Gastrocnemius medialis (tissue), 4 donors: Measurements from ENCODE around the gene THBS3. TPM values are rescaled to one million over a fixed set of nuclear protein-coding genes. Genes with fewer than 3 reads are reported as not detected.

Experiments
- ATAC-seq, 2 donors: fragments of 150-250 bp; one replicate each; pipeline ENCODE4 v1.9.1; 2016
- DNase-seq, 2 donors: peaks; one replicate each; pipeline ENCODE4 v3.0.0-alpha.2; 2019
- H3K27ac ChIP-seq, 4 donors: fragments of 200-600 bp; sonication (generic); 1 replicate in 1 of 4; 2 replicates in 3 of 4; pipeline ENCODE4 v1.5.1; 2016 to 2018; ENCODE audit warnings: mild to moderate bottlenecking in 2 of 4, moderate library complexity in 1 of 4
- H3K27me3 ChIP-seq, 3 donors: fragments of 200-600 bp; sonication (generic) in 2 of 3; 1 replicate in 1 of 3; 2 replicates in 2 of 3; pipeline versions ENCODE4 v1.5.1 to v1.6.0; 2016 to 2019; ENCODE audit warnings: mild to moderate bottlenecking in 1 of 3, moderate library complexity in 1 of 3
- H3K36me3 ChIP-seq, 2 donors: fragments of 200-600 bp; sonication (generic) in 1 of 2; one replicate each; pipeline ENCODE4 v1.5.1; 2017 to 2018
- H3K4me1 ChIP-seq, 2 donors: fragments of 200-600 bp; sonication (generic) in 1 of 2; one replicate each; pipeline ENCODE4 v1.5.1; 2016 to 2017; ENCODE audit warnings: mild to moderate bottlenecking in 2 of 2
- H3K4me3 ChIP-seq, 4 donors: fragments of 200-600 bp; sonication (generic) in 3 of 4; 1 replicate in 1 of 4; 2 replicates in 3 of 4; pipeline ENCODE4 v1.5.1; 2016 to 2019; ENCODE audit warnings: mild to moderate bottlenecking in 2 of 4
- H3K9me3 ChIP-seq, 3 donors: fragments of 200-600 bp; sonication (generic) in 2 of 3; 1 replicate in 1 of 3; 2 replicates in 2 of 3; pipeline ENCODE4 v1.5.1; 2016 to 2019
- CTCF ChIP-seq, 5 experiments: fragments of 450-650 bp in 3 of 5; fragments of 200-600 bp in 2 of 5; sonication (generic) in 2 of 5; IDR thresholded peaks in 4 of 5; conservative IDR thresholded peaks in 1 of 5; 1 replicate in 4 of 5; 2 replicates in 1 of 5; pipeline ENCODE4 v1.5.1; 2016 to 2019; ENCODE audit warnings: antibody characterized with exemption in 5 of 5, mild to moderate bottlenecking in 3 of 5, moderate library complexity in 3 of 5
- POLR2A ChIP-seq, 2 donors: fragments of 450-650 bp; IDR thresholded peaks; one replicate each; pipeline ENCODE4 v1.6.1; 2017; ENCODE audit warnings: antibody characterized with exemption in 2 of 2, mild to moderate bottlenecking in 2 of 2, moderate library complexity in 2 of 2
- in situ Hi-C, 4 donors: fragments of 200-750 bp; cut with MboI; loops; one replicate each; pipeline versions ENCODE4 v1.15.0 to v1.8.0; 2017; ENCODE audit warnings: low sequenced_read_pairs in 4 of 4
- intact Hi-C: fragments of 100-400 bp; cut with DNase I; formaldehyde crosslinking; loops from one replicate; pipeline ENCODE4 v1.15.1; 2023; ENCODE audit warnings: low total_unique reads
- total RNA-seq, 4 donors: library from RNA; depleted of rRNA; stranded (reverse); fragments of >200 nt; gene quantifications; one replicate each; pipeline versions ENCODE4 v1.1.0 to v1.2.3, GENCODE V29; 2016

Gene THBS3
- total RNA-seq, 4 donors from 2014 or later, result 1.5 to 4.6 (median 3.3) TPM

GRCh38 chr1:155186794-155187455 lies 20.8 kb downstream of the THBS3 start:
- DNase-seq (no peak), ATAC-seq (no peak)
- no peak for TF ChIP-seq CTCF (IDR thresholded peaks at IDR 0.05 in 4 of 5, conservative IDR thresholded peaks at IDR 0.05 in 1 of 5)
- TF ChIP-seq POLR2A (IDR thresholded peaks at IDR 0.05), result no peak
- intact Hi-C loops (no loop called here), in situ Hi-C loops (no loop called here)
- no peaks in the 10 kb centered on the region for H3K27me3 ChIP-seq
- no peak overlapping the region for H3K27ac ChIP-seq
- no peaks in the 10 kb centered on the region for H3K36me3 ChIP-seq
- H3K4me3 ChIP-seq, result no peak overlapping the region
- H3K4me1 ChIP-seq, result peaks cover 0 to 10% of the 10 kb centered on the region in 2 donors
- no peaks in the 10 kb centered on the region for H3K9me3 ChIP-seq

GRCh38 chr1:155186067-155186793 lies 21.5 kb downstream of the THBS3 start:
- DNase-seq, result no peak
- ATAC-seq, result no peak
- H3K27ac ChIP-seq, result no peak overlapping the region
- H3K4me1 ChIP-seq, result peaks cover 0 to 10% of the 10 kb centered on the region in 2 donors
- H3K4me3 ChIP-seq, result no peak overlapping the region
- in situ Hi-C loops, result no loop called here
- H3K9me3 ChIP-seq, result no peaks in the 10 kb centered on the region
- TF ChIP-seq CTCF (IDR thresholded peaks at IDR 0.05 in 4 of 5, conservative IDR thresholded peaks at IDR 0.05 in 1 of 5) (no peak), POLR2A (IDR thresholded peaks at IDR 0.05) (no peak)
- H3K36me3 ChIP-seq, result no peaks in the 10 kb centered on the region
- H3K27me3 ChIP-seq, result no peaks in the 10 kb centered on the region
- intact Hi-C loops, result no loop called here

- peaks cover 0 to 10% of the 10 kb centered on the region in 2 donors for H3K4me1 ChIP-seq
- H3K4me3 ChIP-seq, result no peak overlapping the region
- no peak for TF ChIP-seq POLR2A (IDR thresholded peaks at IDR 0.05)
- TF ChIP-seq CTCF (IDR thresholded peaks at IDR 0.05 in 4 of 5, conservative IDR thresholded peaks at IDR 0.05 in 1 of 5), result no peak
- peak overlapping the region in 1 of 4 donors; percentile 52 for H3K27ac ChIP-seq
- in situ Hi-C loops, result no loop called here
- peak in 1 of 2 donors; percentile 4 for DNase-seq
- ATAC-seq, result no peak
- intact Hi-C loops, result no loop called here
- H3K27me3 ChIP-seq, result no peaks in the 10 kb centered on the region
- no peaks in the 10 kb centered on the region for H3K36me3 ChIP-seq
- no peaks in the 10 kb centered on the region for H3K9me3 ChIP-seq
Measured at GRCh38 chr1:155185783-155186066, 22.0 kb downstream of the THBS3 start.

GRCh38 chr1:155184835-155185782 lies 22.6 kb downstream of the THBS3 start:
- DNase-seq (no peak), ATAC-seq (peak in 1 of 2 donors; percentile 34)
- peaks cover 0 to 10% of the 10 kb centered on the region in 2 donors for H3K4me1 ChIP-seq
- H3K4me3 ChIP-seq, result no peak overlapping the region
- no peak for TF ChIP-seq POLR2A (IDR thresholded peaks at IDR 0.05)
- TF ChIP-seq CTCF (IDR thresholded peaks at IDR 0.05 in 4 of 5, conservative IDR thresholded peaks at IDR 0.05 in 1 of 5), result no peak
- no peaks in the 10 kb centered on the region for H3K27me3 ChIP-seq
- intact Hi-C loops, result no loop called here
- H3K36me3 ChIP-seq, result no peaks in the 10 kb centered on the region
- in situ Hi-C loops, result no loop called here
- no peaks in the 10 kb centered on the region for H3K9me3 ChIP-seq
- peak overlapping the region in 2 of 4 donors; percentile 26 to 52 for H3K27ac ChIP-seq
